ENCODE measurements around the gene BCL2L1.

BCL2L1 gene

GRCh38 chr20:31691646-31692275, 30.9 kb downstream of the BCL2L1 start:
- DNase-seq: peak; percentile 46

GRCh38 chr20:31690124-31690666, 32.5 kb downstream of the BCL2L1 start:
- DNase-seq: no peak

GRCh38 chr20:31689141-31689540, 33.5 kb downstream of the BCL2L1 start:
- no peak for DNase-seq

- DNase-seq: no peak
These were observed 34.9 kb downstream of the BCL2L1 start for GRCh38 chr20:31687777-31688176.

GRCh38 chr20:31685853-31686643, 36.6 kb downstream of the BCL2L1 start:
- DNase-seq: no peak

- DNase-seq: no peak
These were observed 38.3 kb downstream of the BCL2L1 start for GRCh38 chr20:31684153-31685015.

GRCh38 chr20:31682927-31683326, 39.7 kb downstream of the BCL2L1 start:
- DNase-seq: no peak

- DNase-seq: no peak
These were observed 40.3 kb downstream of the BCL2L1 start for GRCh38 chr20:31682352-31682751.

GRCh38 chr20:31681769-31682168, 40.9 kb downstream of the BCL2L1 start:
- no peak for DNase-seq

- no peak for DNase-seq
These were observed 41.4 kb downstream of the BCL2L1 start for GRCh38 chr20:31681128-31681727.

- DNase-seq: no peak
These were observed 42.2 kb downstream of the BCL2L1 start for GRCh38 chr20:31680286-31681127.

- no peak for DNase-seq
These were observed 43.0 kb downstream of the BCL2L1 start for GRCh38 chr20:31679357-31680285.

GRCh38 chr20:31678389-31679356, 44.0 kb downstream of the BCL2L1 start:
- DNase-seq: peak; percentile 19

- DNase-seq: no peak
These were observed 45.0 kb downstream of the BCL2L1 start for GRCh38 chr20:31677553-31678260.

GRCh38 chr20:31676609-31676989, 46.1 kb downstream of the BCL2L1 start:
- no peak for DNase-seq

GRCh38 chr20:31675828-31676608, 46.6 kb downstream of the BCL2L1 start:
- no peak for DNase-seq

Measured in fibroblast of skin of back (primary cell).